GM23338 (cell line): ENCODE results near the gene BAD. TPM values are rescaled to one million over a fixed set of nuclear protein-coding genes. Genes with fewer than 3 reads are reported as not detected.
A peak's percentile ranks its signal among the peaks of the same experiment; 100 is the strongest.

Source experiments
- ATAC-seq: fragments of 200-7000 bp; cut with Tn5 transposase; 3 replicates; pipeline ENCODE4 v1.9.1; 2020
- DNase-seq: peaks from one replicate; pipeline ENCODE4 v3.0.0-alpha.2; 2015; ENCODE audit warnings: low spot score
- H2AFZ ChIP-seq: fragments of 200-600 bp; sonication (generic); 2 replicates; pipeline ENCODE4 v1.8.0; 2016; ENCODE audit warnings: antibody characterized with exemption, mild to moderate bottlenecking, moderate library complexity
- H3F3A ChIP-seq: fragments of 200-600 bp; sonication (generic); replicated peaks from 2 replicates; pipeline ENCODE4 v1.8.0; 2017; ENCODE audit warnings: antibody characterized with exemption, mixed run types, low read depth
- H3K27ac ChIP-seq: fragments of 200-600 bp; sonication (generic); 2 replicates; pipeline ENCODE4 v1.6.1; 2016; ENCODE audit warnings: low read depth
- H3K27me3 ChIP-seq: fragments of 200-600 bp; sonication (generic); 2 replicates; pipeline ENCODE4 v1.8.0; 2016; ENCODE audit warnings: mild to moderate bottlenecking, mixed run types, moderate library complexity; ENCODE audit not compliant: insufficient read depth
- H3K36me3 ChIP-seq: fragments of 200-600 bp; sonication (generic); 2 replicates; pipeline ENCODE4 v1.8.0; 2016; ENCODE audit warnings: mild to moderate bottlenecking; ENCODE audit not compliant: insufficient read depth
- H3K4me1 ChIP-seq: fragments of 200-600 bp; sonication (generic); 2 replicates; pipeline ENCODE4 v1.8.0; 2016; ENCODE audit warnings: mild to moderate bottlenecking, moderate library complexity; ENCODE audit not compliant: insufficient read depth
- H3K4me2 ChIP-seq: fragments of 200-600 bp; sonication (generic); 2 replicates; pipeline ENCODE4 v1.7.1; 2017; ENCODE audit warnings: mixed run types
- H3K4me3 ChIP-seq: fragments of 200-600 bp; sonication (generic); 2 replicates; pipeline ENCODE4 v1.6.1; 2016; ENCODE audit warnings: mixed run types
- H3K79me2 ChIP-seq: fragments of 200-600 bp; sonication (generic); replicated peaks from 2 replicates; pipeline ENCODE4 v1.8.0; 2017; ENCODE audit warnings: mild to moderate bottlenecking; ENCODE audit not compliant: insufficient read depth
- H3K9me2 ChIP-seq: fragments of 200-600 bp; sonication (generic); 2 replicates; pipeline ENCODE4 v1.8.0; 2017; ENCODE audit not compliant: insufficient read depth
- H4K20me1 ChIP-seq: fragments of 200-600 bp; sonication (generic); replicated peaks from 2 replicates; pipeline ENCODE4 v1.8.0; 2017; ENCODE audit warnings: mild to moderate bottlenecking; ENCODE audit not compliant: insufficient read depth
- H3K27ac Mint-ChIP-seq: 2 replicates; pipeline ENCODE4 v1.8.0; 2020; ENCODE audit warnings: inconsistent platforms, mild to moderate bottlenecking, moderate library complexity, mixed read lengths
- H3K27me3 Mint-ChIP-seq: 3 replicates; pipeline ENCODE4 v1.8.0; 2022; ENCODE audit warnings: low read depth, mild to moderate bottlenecking, moderate library complexity, mixed read lengths, inconsistent platforms; ENCODE audit not compliant: insufficient read depth, poor library complexity
- H3K36me3 Mint-ChIP-seq: 3 replicates; pipeline ENCODE4 v1.8.0; 2021; ENCODE audit warnings: low read depth, mild to moderate bottlenecking, inconsistent platforms, moderate library complexity, mixed read lengths
- H3K4me1 Mint-ChIP-seq: 3 replicates; pipeline ENCODE4 v1.8.0; 2020; ENCODE audit warnings: mild to moderate bottlenecking, inconsistent platforms, mixed read lengths
- H3K4me3 Mint-ChIP-seq: 3 replicates; pipeline ENCODE4 v1.8.0; 2021; ENCODE audit warnings: moderate library complexity, mild to moderate bottlenecking, inconsistent platforms, mixed read lengths
- H3K9me3 Mint-ChIP-seq: 3 replicates; pipeline ENCODE4 v1.8.0; 2020; ENCODE audit warnings: moderate library complexity, mild to moderate bottlenecking, inconsistent platforms, mixed read lengths
- CTCF ChIP-seq, 2 experiments: fragments of 200-600 bp in 1 of 2; sonication (generic) in 1 of 2; conservative IDR thresholded peaks; 2 replicates each; pipeline versions ENCODE4 v1.5.1 to v1.6.1; 2016 to 2017; ENCODE audit warnings: antibody characterized with exemption in 2 of 2, low read depth in 2 of 2, mild to moderate bottlenecking in 2 of 2, moderate library complexity in 1 of 2
- EZH2 ChIP-seq: fragments of 200-600 bp; sonication (generic); IDR thresholded peaks from one replicate; pipeline ENCODE4 v1.8.0; 2017; ENCODE audit warnings: antibody characterized with exemption, mild to moderate bottlenecking, low read depth; ENCODE audit not compliant: unreplicated experiment
- EZH2phosphoT487 ChIP-seq: fragments of 200-600 bp; sonication (generic); IDR thresholded peaks from one replicate; pipeline ENCODE4 v1.8.1; 2018; ENCODE audit warnings: antibody characterized with exemption; ENCODE audit not compliant: unreplicated experiment
- ZNF462 ChIP-seq: fragments of 250-450 bp; sonication (Bioruptor Pico); IDR thresholded peaks from 2 replicates; pipeline ENCODE4 v1.5.0; 2020; ENCODE audit warnings: mild to moderate bottlenecking, moderate library complexity
- polyA plus RNA-seq: library from polyadenylated mRNA; unstranded; fragments of >200 nt; fragmentation: Nextera tagmentation; extraction: Ambion mirVana; gene quantifications from 2 replicates; pipeline ENCODE4 v1.2.1, GENCODE V29; 2016
- total RNA-seq: library from RNA; depleted of rRNA; stranded (reverse); fragments of >200 nt; shearing (Covaris generic); gene quantifications from 2 replicates; pipeline ENCODE4 v1.2.3, GENCODE V29; 2014

The BAD gene
- total and polyA plus RNA-seq, 2 experiments from 2014 or later = 46.3 to 46.4 TPM

- Histone ChIP-seq H3K4me3 (peak overlapping the region; percentile 59), H3K4me2 (peak overlapping the region; percentile 78), H3K27ac (no peak overlapping the region), H3K36me3 (no peaks in the 10 kb centered on the region), H3K79me2 (no peaks in the 10 kb centered on the region), H2AFZ (no peak overlapping the region), H4K20me1 (peaks cover 16% of the 10 kb centered on the region), H3K4me1 (no peaks in the 10 kb centered on the region; the same call in 1 of the 2 replicates), H3K9me2 (no peaks in the 10 kb centered on the region), H3K27me3 (peaks cover 83% of the 10 kb centered on the region), H3F3A (peaks cover 14% of the 10 kb centered on the region; the same call in 1 of the 2 replicates)
- H3K36me3 Mint-ChIP-seq = no peaks in the 10 kb centered on the region; the same call in 2 of the 3 replicates
- TF ChIP-seq ZNF462 (CRISPR knock-in tag) (no peak), EZH2 (peak; percentile 79), CTCF (conservative IDR thresholded peaks at IDR 0.05; ENCODE audit: low read depth in 2 of 2) (no peak), EZH2phosphoT487 (peak; percentile 26)
- H3K27ac Mint-ChIP-seq = no peak overlapping the region
- H3K9me3 Mint-ChIP-seq = no peaks in the 10 kb centered on the region; the same call in 1 of the 3 replicates
- no peak; the same call in 1 of the 3 replicates for ATAC-seq
- H3K4me3 Mint-ChIP-seq = peak overlapping the region; percentile 59; the same call in 2 of the 3 replicates
- H3K27me3 Mint-ChIP-seq = peaks cover 75% of the 10 kb centered on the region
- DNase-seq = no peak
- peaks cover 6% of the 10 kb centered on the region for H3K4me1 Mint-ChIP-seq
Measured at GRCh38 chr11:64291752-64292459, 7.4 kb upstream of the BAD start.
